ENCODE data around the gene HES7.

HES7 gene

DNA sequence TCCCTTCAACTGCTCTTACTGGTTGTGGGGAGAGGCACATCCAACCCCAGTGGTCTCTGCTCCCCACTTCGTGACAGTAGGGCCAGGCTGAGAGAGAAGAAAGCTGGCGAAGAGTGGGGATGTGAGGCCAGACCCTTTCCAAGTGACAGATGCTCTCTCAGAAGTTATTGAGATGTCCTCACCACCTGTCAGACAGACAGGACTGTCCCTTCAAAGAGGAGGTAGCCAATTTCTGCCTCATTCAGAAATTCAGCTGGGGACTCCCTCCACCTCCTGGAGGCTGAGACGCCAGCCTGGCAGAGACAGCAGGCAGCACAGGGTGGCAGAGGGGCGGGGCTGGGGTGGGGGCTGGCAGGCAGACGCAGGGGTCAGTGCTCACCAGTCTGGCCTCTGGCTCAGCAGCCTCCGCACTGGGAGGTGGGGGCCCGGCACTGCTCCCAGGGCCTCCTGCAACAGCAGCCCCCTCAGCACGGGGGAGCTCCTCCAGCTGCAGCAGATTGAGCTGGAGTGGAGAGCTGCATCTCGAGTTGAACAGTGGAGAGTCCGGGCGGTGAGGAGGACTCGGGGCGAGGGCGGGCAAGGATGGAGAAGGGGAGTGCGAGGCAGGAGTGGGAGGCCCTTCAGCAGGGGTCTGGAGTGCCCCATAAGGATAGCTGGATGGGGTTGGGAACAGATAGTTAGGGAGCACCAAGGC is 19.1 kb upstream of the HES7 start:
- no peak for TF ChIP-seq ZFP3 (CRISPR knock-in tag; IDR thresholded peaks at IDR 0.05)
- TF ChIP-seq ZNF70 (CRISPR knock-in tag; IDR thresholded peaks at IDR 0.05), result no peak
- TF ChIP-seq ZNF565 (CRISPR knock-in tag; conservative IDR thresholded peaks at IDR 0.05; ENCODE audit: low read depth), result no peak
- no peak for TF ChIP-seq ZFP30 (CRISPR knock-in tag; IDR thresholded peaks at IDR 0.05)
- TF ChIP-seq TCF4 (CRISPR knock-in tag; IDR thresholded peaks at IDR 0.05; ENCODE audit: borderline replicate concordance), result no peak
- TF ChIP-seq GLIS3 (CRISPR knock-in tag; IDR thresholded peaks at IDR 0.05), result no peak
- no peak for TF ChIP-seq RARB (CRISPR knock-in tag; IDR thresholded peaks at IDR 0.05)
- no peak for TF ChIP-seq OSR1 (CRISPR knock-in tag; IDR thresholded peaks at IDR 0.05)
- ATAC-seq, result no peak

DNA sequence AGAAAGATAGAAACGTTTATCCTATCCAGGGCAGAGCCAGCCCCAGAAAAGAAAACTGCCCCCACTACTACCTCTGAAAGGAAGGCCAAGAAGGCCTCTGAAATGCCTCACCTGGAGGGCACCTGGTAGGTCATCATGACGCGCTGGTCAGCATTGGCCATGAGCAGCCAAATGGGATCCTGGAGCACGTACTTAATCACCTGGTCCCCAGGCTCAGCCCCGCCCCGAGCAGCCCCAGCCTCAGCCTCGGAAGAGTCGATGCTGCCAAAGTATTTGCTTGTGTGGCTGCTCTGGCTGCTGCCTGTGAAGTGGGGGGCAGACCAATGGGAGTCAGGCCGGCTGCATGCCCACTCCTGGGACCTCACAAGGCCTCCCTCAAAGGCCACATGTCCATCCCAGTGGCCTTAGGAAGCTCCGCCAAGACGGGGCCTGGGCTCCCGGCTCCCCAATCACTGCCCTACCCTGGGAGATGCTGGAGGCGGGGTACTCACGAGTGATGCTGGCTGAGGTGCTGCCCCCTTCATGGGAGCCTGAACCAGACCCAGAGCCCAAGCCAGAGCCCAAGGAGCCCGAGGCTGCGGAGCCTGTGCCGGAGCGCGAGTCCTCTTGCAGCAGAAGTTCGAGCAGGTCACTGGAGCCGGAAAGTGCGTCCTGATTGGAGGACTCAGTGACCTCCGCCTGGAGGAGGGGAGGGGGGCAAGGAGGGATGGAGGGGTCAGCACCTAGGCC is 18.4 kb upstream of the HES7 start:
- no peak for TF ChIP-seq GLIS3 (CRISPR knock-in tag; IDR thresholded peaks at IDR 0.05)
- TF ChIP-seq, protein P1, sequence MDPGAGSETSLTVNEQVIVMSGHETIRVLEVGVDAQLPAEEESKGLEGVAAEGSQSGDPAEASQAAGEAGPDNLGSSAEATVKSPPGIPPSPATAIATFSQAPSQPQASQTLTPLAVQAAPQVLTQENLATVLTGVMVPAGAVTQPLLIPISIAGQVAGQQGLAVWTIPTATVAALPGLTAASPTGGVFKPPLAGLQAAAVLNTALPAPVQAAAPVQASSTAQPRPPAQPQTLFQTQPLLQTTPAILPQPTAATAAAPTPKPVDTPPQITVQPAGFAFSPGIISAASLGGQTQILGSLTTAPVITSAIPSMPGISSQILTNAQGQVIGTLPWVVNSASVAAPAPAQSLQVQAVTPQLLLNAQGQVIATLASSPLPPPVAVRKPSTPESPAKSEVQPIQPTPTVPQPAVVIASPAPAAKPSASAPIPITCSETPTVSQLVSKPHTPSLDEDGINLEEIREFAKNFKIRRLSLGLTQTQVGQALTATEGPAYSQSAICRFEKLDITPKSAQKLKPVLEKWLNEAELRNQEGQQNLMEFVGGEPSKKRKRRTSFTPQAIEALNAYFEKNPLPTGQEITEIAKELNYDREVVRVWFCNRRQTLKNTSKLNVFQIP (CRISPR knock-in tag; IDR thresholded peaks at IDR 0.05; ENCODE audit: borderline replicate concordance, low read depth), result no peak
- TF ChIP-seq ZNF565 (CRISPR knock-in tag; conservative IDR thresholded peaks at IDR 0.05; ENCODE audit: low read depth), result no peak
- TF ChIP-seq RARB (CRISPR knock-in tag; IDR thresholded peaks at IDR 0.05), result no peak
- TF ChIP-seq ARNTL (CRISPR knock-in tag; IDR thresholded peaks at IDR 0.05; ENCODE audit: borderline replicate concordance, low read depth), result no peak
- TF ChIP-seq ZFP3 (CRISPR knock-in tag; IDR thresholded peaks at IDR 0.05), result no peak
- TF ChIP-seq ZNF8 (CRISPR knock-in tag; IDR thresholded peaks at IDR 0.05), result no peak
- TF ChIP-seq BACH2 (CRISPR knock-in tag; IDR thresholded peaks at IDR 0.05; ENCODE audit: borderline replicate concordance), result no peak
- TF ChIP-seq OSR1 (CRISPR knock-in tag; IDR thresholded peaks at IDR 0.05), result no peak
- TF ChIP-seq ZC3H10 (CRISPR knock-in tag; IDR thresholded peaks at IDR 0.05), result no peak
- ATAC-seq, result no peak

DNA sequence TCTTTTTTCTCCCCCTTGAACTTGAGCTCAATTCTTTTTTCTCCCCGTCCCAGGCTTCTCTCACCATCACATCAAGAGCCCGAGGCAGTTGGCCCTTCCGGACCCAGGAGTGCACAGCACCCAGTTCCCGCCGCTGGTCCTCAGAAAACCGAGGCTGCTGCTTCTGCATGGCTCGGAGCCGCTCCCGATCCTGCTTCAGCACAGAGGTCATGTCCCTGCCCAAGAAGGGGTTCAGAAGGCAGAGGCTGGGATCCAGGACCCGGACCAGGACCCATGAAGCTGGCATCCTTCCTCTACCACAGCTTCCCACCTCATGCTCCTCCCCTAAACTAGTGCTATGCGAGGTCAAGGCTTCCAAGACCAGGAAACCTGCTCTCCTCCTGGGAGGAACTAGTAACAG is 17.8 kb upstream of the HES7 start:
- ATAC-seq, result no peak
- TF ChIP-seq SNAI2 (CRISPR knock-in tag; IDR thresholded peaks at IDR 0.05) (no peak), ZNF8 (CRISPR knock-in tag; IDR thresholded peaks at IDR 0.05) (no peak), ISL1 (CRISPR knock-in tag; IDR thresholded peaks at IDR 0.05) (no peak), RARB (CRISPR knock-in tag; IDR thresholded peaks at IDR 0.05) (no peak), TOX (CRISPR knock-in tag; IDR thresholded peaks at IDR 0.05; ENCODE audit: borderline replicate concordance) (no peak), ZNF565 (CRISPR knock-in tag; conservative IDR thresholded peaks at IDR 0.05; ENCODE audit: low read depth) (no peak), GLIS3 (CRISPR knock-in tag; IDR thresholded peaks at IDR 0.05) (no peak), TCF4 (CRISPR knock-in tag; IDR thresholded peaks at IDR 0.05; ENCODE audit: borderline replicate concordance) (no peak)
- TF ChIP-seq, protein P2, sequence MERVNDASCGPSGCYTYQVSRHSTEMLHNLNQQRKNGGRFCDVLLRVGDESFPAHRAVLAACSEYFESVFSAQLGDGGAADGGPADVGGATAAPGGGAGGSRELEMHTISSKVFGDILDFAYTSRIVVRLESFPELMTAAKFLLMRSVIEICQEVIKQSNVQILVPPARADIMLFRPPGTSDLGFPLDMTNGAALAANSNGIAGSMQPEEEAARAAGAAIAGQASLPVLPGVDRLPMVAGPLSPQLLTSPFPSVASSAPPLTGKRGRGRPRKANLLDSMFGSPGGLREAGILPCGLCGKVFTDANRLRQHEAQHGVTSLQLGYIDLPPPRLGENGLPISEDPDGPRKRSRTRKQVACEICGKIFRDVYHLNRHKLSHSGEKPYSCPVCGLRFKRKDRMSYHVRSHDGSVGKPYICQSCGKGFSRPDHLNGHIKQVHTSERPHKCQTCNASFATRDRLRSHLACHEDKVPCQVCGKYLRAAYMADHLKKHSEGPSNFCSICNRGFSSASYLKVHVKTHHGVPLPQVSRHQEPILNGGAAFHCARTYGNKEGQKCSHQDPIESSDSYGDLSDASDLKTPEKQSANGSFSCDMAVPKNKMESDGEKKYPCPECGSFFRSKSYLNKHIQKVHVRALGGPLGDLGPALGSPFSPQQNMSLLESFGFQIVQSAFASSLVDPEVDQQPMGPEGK (CRISPR knock-in tag; IDR thresholded peaks at IDR 0.05; ENCODE audit: borderline replicate concordance), result no peak
- TF ChIP-seq, protein P3, sequence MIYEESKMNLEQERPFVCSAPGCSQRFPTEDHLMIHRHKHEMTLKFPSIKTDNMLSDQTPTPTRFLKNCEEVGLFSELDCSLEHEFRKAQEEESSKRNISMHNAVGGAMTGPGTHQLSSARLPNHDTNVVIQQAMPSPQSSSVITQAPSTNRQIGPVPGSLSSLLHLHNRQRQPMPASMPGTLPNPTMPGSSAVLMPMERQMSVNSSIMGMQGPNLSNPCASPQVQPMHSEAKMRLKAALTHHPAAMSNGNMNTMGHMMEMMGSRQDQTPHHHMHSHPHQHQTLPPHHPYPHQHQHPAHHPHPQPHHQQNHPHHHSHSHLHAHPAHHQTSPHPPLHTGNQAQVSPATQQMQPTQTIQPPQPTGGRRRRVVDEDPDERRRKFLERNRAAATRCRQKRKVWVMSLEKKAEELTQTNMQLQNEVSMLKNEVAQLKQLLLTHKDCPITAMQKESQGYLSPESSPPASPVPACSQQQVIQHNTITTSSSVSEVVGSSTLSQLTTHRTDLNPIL (CRISPR knock-in tag; IDR thresholded peaks at IDR 0.05; ENCODE audit: low read depth), result no peak

DNA sequence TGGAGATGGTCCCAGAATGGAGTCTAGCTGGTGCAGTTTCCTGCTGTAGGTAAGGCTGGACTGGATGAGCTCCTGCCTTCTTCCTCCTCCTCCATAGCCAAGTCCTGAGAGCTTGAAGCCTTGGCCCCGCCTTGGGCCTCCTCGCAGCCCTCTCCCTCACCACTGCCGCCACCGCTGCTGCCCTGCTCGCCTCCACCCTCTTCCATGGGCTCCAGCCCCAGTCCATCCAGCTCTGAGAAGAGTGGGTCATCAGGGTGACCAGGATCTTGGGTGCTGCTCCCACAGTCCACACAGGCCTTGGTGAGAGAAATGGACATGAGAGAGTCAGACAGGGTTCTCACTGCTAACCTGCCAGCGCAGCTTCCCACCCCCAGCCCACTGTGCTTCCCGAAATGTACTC is 17.1 kb upstream of the HES7 start:
- TF ChIP-seq TOX (CRISPR knock-in tag; IDR thresholded peaks at IDR 0.05; ENCODE audit: borderline replicate concordance), result no peak
- TF ChIP-seq ZC3H10 (CRISPR knock-in tag; IDR thresholded peaks at IDR 0.05), result no peak
- TF ChIP-seq, protein P4, sequence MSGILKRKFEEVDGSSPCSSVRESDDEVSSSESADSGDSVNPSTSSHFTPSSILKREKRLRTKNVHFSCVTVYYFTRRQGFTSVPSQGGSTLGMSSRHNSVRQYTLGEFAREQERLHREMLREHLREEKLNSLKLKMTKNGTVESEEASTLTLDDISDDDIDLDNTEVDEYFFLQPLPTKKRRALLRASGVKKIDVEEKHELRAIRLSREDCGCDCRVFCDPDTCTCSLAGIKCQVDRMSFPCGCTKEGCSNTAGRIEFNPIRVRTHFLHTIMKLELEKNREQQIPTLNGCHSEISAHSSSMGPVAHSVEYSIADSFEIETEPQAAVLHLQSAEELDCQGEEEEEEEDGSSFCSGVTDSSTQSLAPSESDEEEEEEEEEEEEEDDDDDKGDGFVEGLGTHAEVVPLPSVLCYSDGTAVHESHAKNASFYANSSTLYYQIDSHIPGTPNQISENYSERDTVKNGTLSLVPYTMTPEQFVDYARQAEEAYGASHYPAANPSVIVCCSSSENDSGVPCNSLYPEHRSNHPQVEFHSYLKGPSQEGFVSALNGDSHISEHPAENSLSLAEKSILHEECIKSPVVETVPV (CRISPR knock-in tag; IDR thresholded peaks at IDR 0.05), result no peak
- TF ChIP-seq OSR1 (CRISPR knock-in tag; IDR thresholded peaks at IDR 0.05), result no peak
- TF ChIP-seq ARNTL (CRISPR knock-in tag; IDR thresholded peaks at IDR 0.05; ENCODE audit: borderline replicate concordance, low read depth), result no peak
- no peak for TF ChIP-seq PPARA (CRISPR knock-in tag; IDR thresholded peaks at IDR 0.05; ENCODE audit: borderline replicate concordance)
- TF ChIP-seq, protein P1 (CRISPR knock-in tag; IDR thresholded peaks at IDR 0.05; ENCODE audit: borderline replicate concordance, low read depth), result no peak
- TF ChIP-seq SNAI2 (CRISPR knock-in tag; IDR thresholded peaks at IDR 0.05), result no peak
- no peak for TF ChIP-seq ESRRG (CRISPR knock-in tag; IDR thresholded peaks at IDR 0.05)
- no peak for TF ChIP-seq ZNF565 (CRISPR knock-in tag; conservative IDR thresholded peaks at IDR 0.05; ENCODE audit: low read depth)
- TF ChIP-seq ISL1 (CRISPR knock-in tag; IDR thresholded peaks at IDR 0.05), result no peak
- no peak for TF ChIP-seq BACH2 (CRISPR knock-in tag; IDR thresholded peaks at IDR 0.05; ENCODE audit: borderline replicate concordance)
- ATAC-seq, result no peak
